Measurements from ENCODE around the gene LTBP1. TPM values are rescaled to one million over a fixed set of nuclear protein-coding genes. Genes with fewer than 3 reads are reported as not detected.

LTBP1 gene
- total and polyA plus RNA-seq, 10 of the 15 experiments (the other 5 are each of a cell fraction or from before 2014, with no cell fraction given) = 0.01 to 0.28 (median 0.12) TPM; not detected in 2

GRCh38 chr2:33304032-33304864 lies 357.5 kb downstream of the LTBP1 start:
- Histone ChIP-seq H4K20me1 (ENCODE audit: control insufficient read depth, insufficient read depth) (no peaks in the 10 kb centered on the region), H3K4me1 (ENCODE audit: control insufficient read depth, insufficient read depth, low read length) (no peaks in the 10 kb centered on the region), H3K27ac (ENCODE audit: control insufficient read depth, insufficient read depth) (no peak overlapping the region), H3K27me3 (replicated peaks in 1 of 2; ENCODE audit: control insufficient read depth in 2 of 2, insufficient read depth in 2 of 2, low read length in 1 of 2) (0 out of 4 replicates have a peak, but pooled peaks cover 0 to 3% of the 10 kb centered on the region in 2 experiments), H3K36me3 (ENCODE audit: control insufficient read depth in 2 of 2, insufficient read depth in 2 of 2, low read length in 1 of 2) (no peaks in the 10 kb centered on the region), H3K79me2 (ENCODE audit: control insufficient read depth, insufficient read depth, low read length) (no peaks in the 10 kb centered on the region), H3K4me2 (ENCODE audit: control insufficient read depth, insufficient read depth) (no peak overlapping the region), H3K9me3 (replicated peaks; ENCODE audit: control insufficient read depth, insufficient read depth, low read length) (no peaks in the 10 kb centered on the region), H2AFZ (ENCODE audit: control insufficient read depth, low read depth, low read length) (no peak overlapping the region), H3K9ac (ENCODE audit: control insufficient read depth, insufficient read depth, low read length) (no peak overlapping the region), H3K4me3 (no peak overlapping the region)
- TF ChIP-seq CTCF (IDR thresholded peaks at IDR 0.05 in 2 of 3, conservative IDR thresholded peaks at IDR 0.05 in 1 of 3; ENCODE audit: control insufficient read depth in 2 of 3, extremely low read depth in 1 of 3, insufficient read depth in 1 of 3, low read depth in 3 of 3, low read length in 3 of 3) (no peak), NR2C2 (IDR thresholded peaks at IDR 0.05; ENCODE audit: borderline replicate concordance, control insufficient read depth, insufficient read length, low read depth) (no peak), ZNF274 (IDR thresholded peaks at IDR 0.05; ENCODE audit: insufficient read depth, insufficient read length) (no peak), HDAC2 (IDR thresholded peaks at IDR 0.05) (no peak), RAD51 (IDR thresholded peaks at IDR 0.05) (no peak), ZNF622 (IDR thresholded peaks at IDR 0.05) (no peak), PBX3 (IDR thresholded peaks at IDR 0.05; ENCODE audit: insufficient replicate concordance, low read depth, low read length) (no peak), BACH1 (IDR thresholded peaks at IDR 0.05; ENCODE audit: borderline replicate concordance) (no peak), SUZ12 (IDR thresholded peaks at IDR 0.05; ENCODE audit: unreplicated experiment) (no peak)
- ChIA-PET RAD21 (ENCODE audit: unreplicated experiment) (no interaction called here), POLR2A (no interaction called here), SMC1A (ENCODE audit: uncharacterized antibody, unreplicated experiment) (no interaction called here), CTCF (no interaction called here)
- 38% methylated on average over 10 of the region's 10 CpGs for WGBS (ENCODE audit: insufficient coverage, insufficient replicate concordance, low lambda C conversion rate, missing lambda C conversion rate)
- in situ Hi-C loops (cut with MboI) = no loop called here
- no peak for DNase-seq (ENCODE audit: low read depth, low spot score)
- intact Hi-C loops (cut with micrococcal nuclease; ENCODE audit: unreplicated experiment) = no loop called here
- FAIRE-seq = no peak
- BruUV-seq (replicated peaks) = no TSS peak
- no peak for ATAC-seq

Data from GM12878 (cell line).